ENCODE results near the gene SLBP.

SLBP gene

DNA sequence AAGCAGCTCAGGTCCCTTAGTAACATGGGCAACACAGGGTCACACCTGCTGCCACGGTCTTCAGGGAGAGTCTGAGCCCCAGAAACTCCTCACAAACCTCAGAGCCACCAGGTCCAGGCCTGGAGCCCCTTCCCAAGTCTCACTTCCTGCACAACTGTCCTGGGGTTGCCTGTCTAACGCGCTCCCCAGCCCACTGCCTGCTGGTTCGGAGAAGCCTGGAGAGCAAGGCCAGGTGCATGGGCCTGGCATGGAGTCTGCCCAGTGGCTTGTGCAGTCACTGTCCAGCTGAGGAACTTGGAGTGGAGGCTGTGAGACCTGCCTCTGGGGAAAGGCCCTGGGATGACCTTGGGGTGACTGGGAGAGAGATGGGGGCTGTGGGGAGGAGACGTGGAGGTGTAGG is 56.0 kb downstream of the SLBP start:
- H3K27me3 ChIP-seq = no peaks in the 10 kb centered on the region
- no peak overlapping the region for H3K4me2 ChIP-seq
- peaks cover 0 to 4% (median 0%) of the 10 kb centered on the region in 11 experiments; a peak in 2 of 22 replicates for H4K20me1 ChIP-seq
- H3K4me1 ChIP-seq = peaks cover 0 to 18% (median 11%) of the 10 kb centered on the region in 10 experiments; a peak in 14 of 20 replicates
- H3K4me3 ChIP-seq = no peak overlapping the region
- H3K27ac ChIP-seq = no peak overlapping the region
- H3K9me3 ChIP-seq (replicated peaks in 1 of 11) = no peaks in the 10 kb centered on the region
- H3K9ac ChIP-seq = no peak overlapping the region
- H3K36me3 ChIP-seq = no peaks in the 10 kb centered on the region
- TF ChIP-seq Cebpa-rat (IDR thresholded peaks at IDR 0.05) = no peak

DNA sequence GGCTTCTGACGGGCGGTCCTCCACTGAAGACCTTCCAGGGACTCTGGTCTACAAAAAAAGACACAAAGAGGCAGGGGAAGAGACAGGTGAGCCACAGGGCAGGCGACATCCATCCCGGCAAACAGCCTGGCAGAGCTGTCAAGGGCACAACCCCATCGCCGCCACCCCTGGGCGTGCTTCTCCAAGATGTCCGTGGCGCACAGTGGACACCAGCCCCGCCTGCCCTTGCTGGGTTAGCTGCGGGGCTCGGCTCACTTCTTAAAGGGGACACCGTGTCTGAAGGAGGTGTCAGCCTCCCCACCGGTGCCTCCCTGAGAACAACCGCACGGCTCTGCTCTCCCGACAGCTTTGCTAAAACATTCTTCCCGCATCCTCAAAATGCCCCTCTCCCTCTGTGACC is 56.4 kb downstream of the SLBP start:
- H3K4me2 ChIP-seq = no peak overlapping the region
- H3K4me3 ChIP-seq = no peak overlapping the region
- H3K4me1 ChIP-seq = peaks cover 0 to 18% (median 11%) of the 10 kb centered on the region in 10 experiments; a peak in 14 of 20 replicates
- peaks cover 0 to 4% (median 0%) of the 10 kb centered on the region in 11 experiments; a peak in 2 of 22 replicates for H4K20me1 ChIP-seq
- H3K9me3 ChIP-seq (replicated peaks in 1 of 11) = no peaks in the 10 kb centered on the region
- no peak overlapping the region for H3K9ac ChIP-seq
- no peak for TF ChIP-seq Cebpa-rat (IDR thresholded peaks at IDR 0.05)
- H3K27me3 ChIP-seq = no peaks in the 10 kb centered on the region
- no peaks in the 10 kb centered on the region for H3K36me3 ChIP-seq
- H3K27ac ChIP-seq = no peak overlapping the region

DNA sequence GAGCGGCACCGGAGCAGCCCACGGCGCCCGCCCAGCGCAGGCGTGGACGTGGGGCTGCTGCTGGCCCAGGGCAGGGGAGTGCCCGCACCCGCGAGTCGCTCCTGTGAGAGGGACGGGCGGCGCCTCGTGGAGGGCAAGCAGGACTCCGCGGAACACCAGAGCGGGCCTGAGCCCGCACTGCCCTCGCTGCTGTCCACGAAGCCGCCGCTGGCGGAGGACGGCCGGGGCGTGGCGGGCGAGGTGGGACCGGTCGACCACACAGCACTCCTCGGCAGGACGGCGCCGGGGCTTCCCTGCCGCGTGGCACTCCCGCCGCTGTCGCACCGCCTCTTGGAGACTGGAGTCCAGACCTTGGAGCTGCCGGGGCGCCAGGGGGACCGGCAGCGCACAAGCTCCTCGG is 57.0 kb downstream of the SLBP start:
- no peaks in the 10 kb centered on the region for H3K27me3 ChIP-seq
- no peaks in the 10 kb centered on the region; a peak in 1 of 22 replicates for H3K36me3 ChIP-seq
- H3K4me1 ChIP-seq = peaks cover 0 to 18% (median 11%) of the 10 kb centered on the region in 10 experiments; a peak in 14 of 20 replicates
- TF ChIP-seq Cebpa-rat (IDR thresholded peaks at IDR 0.05) = no peak
- H3K4me2 ChIP-seq = no peak overlapping the region
- 0 out of 22 replicates have a peak overlapping the region, but pooled peaks of 1 of the 11 experiments have one; percentile 9 for H3K9ac ChIP-seq
- H3K9me3 ChIP-seq (replicated peaks in 1 of 11) = 0 out of 22 replicates have a peak, but pooled peaks cover 0 to 4% (median 0%) of the 10 kb centered on the region in 11 experiments
- no peak overlapping the region for H3K4me3 ChIP-seq
- peaks cover 0 to 4% (median 0%) of the 10 kb centered on the region in 11 experiments; a peak in 2 of 22 replicates for H4K20me1 ChIP-seq
- no peak overlapping the region for H3K27ac ChIP-seq

DNA sequence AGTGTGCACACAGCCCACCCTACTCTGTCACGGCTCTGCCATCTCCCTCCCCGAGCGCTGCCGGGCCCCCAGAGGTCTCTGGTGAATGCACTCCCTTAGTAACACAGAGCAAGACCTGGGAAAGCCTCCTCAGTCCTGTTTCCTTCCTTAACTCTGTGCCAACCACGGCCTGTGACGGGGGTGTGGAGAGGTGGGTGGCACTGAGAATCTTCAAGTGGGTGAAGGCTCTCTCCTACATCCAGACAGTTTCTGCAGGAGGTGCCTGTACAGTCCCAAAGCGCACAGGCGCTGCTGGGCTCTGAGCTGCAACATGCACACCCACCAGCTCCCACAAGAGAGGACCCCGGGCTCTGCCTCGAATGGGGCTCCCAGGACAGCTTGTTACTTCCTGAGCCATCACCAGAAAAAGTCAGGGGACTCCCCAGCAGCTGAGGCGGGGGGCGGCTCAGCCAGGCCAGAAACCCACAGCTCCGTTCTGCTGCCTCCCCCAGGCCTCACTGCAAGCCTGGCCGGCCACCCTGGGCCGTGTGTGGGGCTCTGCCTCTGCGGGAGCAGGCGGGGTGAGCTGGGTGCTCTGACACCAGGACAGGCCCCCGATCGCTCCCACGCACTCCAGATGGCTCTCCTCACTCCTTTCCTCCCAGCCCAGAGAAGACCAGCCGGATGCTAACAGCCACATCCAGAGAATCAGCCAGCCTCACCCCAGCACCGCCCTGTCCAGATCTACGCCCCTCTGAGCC is 57.7 kb downstream of the SLBP start:
- H3K9ac ChIP-seq = peak overlapping the region in 5 of 11 experiments; percentile 6 to 37 (median 22); a peak in 4 of 22 replicates
- H3K4me1 ChIP-seq = peaks cover 0 to 18% (median 11%) of the 10 kb centered on the region in 10 experiments; a peak in 14 of 20 replicates
- H3K27me3 ChIP-seq = no peaks in the 10 kb centered on the region
- peak overlapping the region in 8 of 11 experiments; percentile 11 to 57 (median 42); a peak in 15 of 22 replicates for H3K4me2 ChIP-seq
- H3K4me3 ChIP-seq = no peak overlapping the region
- TF ChIP-seq Cebpa-rat (IDR thresholded peaks at IDR 0.05) = no peak
- no peak overlapping the region for H3K27ac ChIP-seq
- H3K9me3 ChIP-seq (replicated peaks in 1 of 11) = 0 out of 22 replicates have a peak, but pooled peaks cover 0 to 5% (median 0%) of the 10 kb centered on the region in 11 experiments
- H4K20me1 ChIP-seq = peaks cover 0 to 4% (median 0%) of the 10 kb centered on the region in 11 experiments; a peak in 2 of 22 replicates
- no peaks in the 10 kb centered on the region; a peak in 1 of 22 replicates for H3K36me3 ChIP-seq

DNA sequence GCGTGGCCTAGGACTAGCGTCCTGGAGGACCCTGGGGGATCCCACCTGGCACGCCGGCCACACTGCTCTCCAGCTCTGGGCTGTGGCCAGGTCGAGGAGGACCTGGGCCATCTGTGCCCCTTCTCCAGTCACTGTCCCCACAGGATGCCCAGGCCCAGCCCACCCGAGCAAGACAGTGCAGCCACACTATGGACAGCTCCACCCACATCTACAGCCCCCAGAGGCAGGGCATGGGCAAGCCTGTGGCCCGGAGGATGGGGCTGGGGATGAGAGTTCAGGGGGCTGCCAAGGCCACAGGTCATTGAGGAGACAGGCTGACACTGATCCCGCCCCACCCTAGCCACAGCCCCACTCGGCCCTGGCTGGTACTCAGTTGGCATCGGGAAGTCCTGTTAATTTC is 58.3 kb downstream of the SLBP start:
- Histone ChIP-seq H3K27ac (no peak overlapping the region), H3K9ac (peak overlapping the region in 5 of 11 experiments; percentile 6 to 37 (median 22); a peak in 4 of 22 replicates), H3K4me1 (peaks cover 0 to 21% (median 11%) of the 10 kb centered on the region in 10 experiments; a peak in 14 of 20 replicates), H3K27me3 (no peaks in the 10 kb centered on the region), H3K4me3 (no peak overlapping the region), H3K9me3 (replicated peaks in 1 of 11) (0 out of 22 replicates have a peak, but pooled peaks cover 0 to 5% (median 0%) of the 10 kb centered on the region in 11 experiments), H4K20me1 (peaks cover 0 to 4% (median 0%) of the 10 kb centered on the region in 11 experiments; a peak in 2 of 22 replicates), H3K4me2 (peak overlapping the region in 8 of 11 experiments; percentile 11 to 57 (median 42); a peak in 13 of 22 replicates), H3K36me3 (no peaks in the 10 kb centered on the region; a peak in 1 of 22 replicates)
- no peak for TF ChIP-seq Cebpa-rat (IDR thresholded peaks at IDR 0.05)

DNA sequence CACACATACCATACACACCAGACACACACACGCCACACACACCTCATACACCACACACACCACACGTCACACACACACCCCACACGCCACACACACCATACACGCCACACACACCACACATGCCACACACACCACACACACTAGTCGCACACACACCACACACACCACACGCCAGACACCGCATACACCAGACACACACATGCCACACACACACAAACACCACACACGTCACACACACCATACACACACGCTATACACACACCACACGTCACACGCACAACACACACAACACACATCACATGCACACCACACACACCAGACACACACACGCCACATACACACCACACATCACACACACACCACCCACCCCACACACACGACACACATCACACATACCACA is 60.0 kb downstream of the SLBP start:
- no peak for TF ChIP-seq Cebpa-rat (IDR thresholded peaks at IDR 0.05)
- no peak overlapping the region for H3K9ac ChIP-seq
- H3K4me3 ChIP-seq = no peak overlapping the region
- H3K4me1 ChIP-seq = peaks cover 0 to 30% (median 23%) of the 10 kb centered on the region in 10 experiments; a peak in 14 of 20 replicates
- no peaks in the 10 kb centered on the region for H3K27me3 ChIP-seq
- 0 out of 22 replicates have a peak, but pooled peaks cover 0 to 5% (median 0%) of the 10 kb centered on the region in 11 experiments for H3K9me3 ChIP-seq (replicated peaks in 1 of 11)
- H3K27ac ChIP-seq = no peak overlapping the region
- no peaks in the 10 kb centered on the region; a peak in 1 of 22 replicates for H3K36me3 ChIP-seq
- no peak overlapping the region for H3K4me2 ChIP-seq
- H4K20me1 ChIP-seq = peaks cover 0 to 8% (median 0%) of the 10 kb centered on the region in 11 experiments; a peak in 3 of 22 replicates

DNA sequence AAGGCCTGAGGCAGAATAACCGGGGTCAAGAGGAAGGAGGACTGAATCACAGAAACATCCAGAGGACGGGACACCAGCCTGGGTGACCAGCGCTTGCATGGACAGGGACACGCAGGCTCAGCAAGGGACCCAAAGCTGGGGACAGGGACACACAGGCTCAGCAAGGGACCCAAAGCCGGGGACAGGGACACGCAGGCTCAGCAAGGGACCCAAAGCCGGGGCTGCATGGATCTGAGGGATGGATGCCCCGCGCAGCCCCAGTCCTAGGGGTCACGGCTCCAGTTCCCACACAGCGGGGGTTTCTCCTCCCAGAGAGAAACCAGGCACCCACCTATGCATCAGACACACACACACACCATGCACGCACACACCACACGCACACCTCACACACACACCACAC is 60.5 kb downstream of the SLBP start:
- no peak overlapping the region for H3K27ac ChIP-seq
- H3K9ac ChIP-seq = no peak overlapping the region
- no peaks in the 10 kb centered on the region; a peak in 1 of 22 replicates for H3K36me3 ChIP-seq
- no peak overlapping the region for H3K4me3 ChIP-seq
- TF ChIP-seq Cebpa-rat (IDR thresholded peaks at IDR 0.05) = no peak
- H3K9me3 ChIP-seq (replicated peaks in 1 of 11) = 0 out of 22 replicates have a peak, but pooled peaks cover 0 to 5% (median 0%) of the 10 kb centered on the region in 11 experiments
- no peak overlapping the region for H3K4me2 ChIP-seq
- H4K20me1 ChIP-seq = peaks cover 0 to 8% (median 0%) of the 10 kb centered on the region in 11 experiments; a peak in 3 of 22 replicates
- no peaks in the 10 kb centered on the region for H3K27me3 ChIP-seq
- peaks cover 0 to 35% (median 26%) of the 10 kb centered on the region in 10 experiments; a peak in 14 of 20 replicates for H3K4me1 ChIP-seq

DNA sequence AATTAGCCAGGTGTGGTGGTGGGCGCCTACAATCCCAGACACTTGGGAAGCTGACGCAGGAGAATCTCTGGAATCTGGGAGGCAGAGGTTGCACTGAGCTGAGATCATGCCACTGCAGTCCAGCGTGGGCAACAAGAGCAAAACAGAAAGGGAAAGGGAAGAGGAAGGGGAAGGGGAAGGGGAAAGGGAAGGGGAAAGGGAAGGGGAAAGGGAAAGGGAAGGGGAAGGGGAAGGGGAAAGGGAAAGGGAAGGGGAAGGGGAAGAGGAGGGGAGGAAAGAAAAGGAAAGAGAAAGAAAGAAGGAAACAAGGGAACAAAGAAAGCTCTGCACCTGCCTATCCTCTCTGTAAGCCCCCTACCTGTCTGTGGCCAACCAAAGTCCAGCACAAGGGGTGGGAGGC is 63.2 kb downstream of the SLBP start:
- H3K36me3 ChIP-seq = no peaks in the 10 kb centered on the region; a peak in 1 of 22 replicates
- no peak overlapping the region for H3K27ac ChIP-seq
- peaks cover 0 to 51% (median 43%) of the 10 kb centered on the region in 10 experiments; a peak in 17 of 20 replicates for H3K4me1 ChIP-seq
- H4K20me1 ChIP-seq = peaks cover 0 to 9% (median 0%) of the 10 kb centered on the region in 11 experiments; a peak in 4 of 22 replicates
- TF ChIP-seq Cebpa-rat (IDR thresholded peaks at IDR 0.05) = no peak
- H3K4me3 ChIP-seq = no peak overlapping the region
- no peaks in the 10 kb centered on the region for H3K27me3 ChIP-seq
- H3K4me2 ChIP-seq = no peak overlapping the region
- H3K9me3 ChIP-seq (replicated peaks in 1 of 11) = 0 out of 22 replicates have a peak, but pooled peaks cover 0 to 5% (median 0%) of the 10 kb centered on the region in 11 experiments
- no peak overlapping the region for H3K9ac ChIP-seq
